ENCODE results near the gene PABPN1. TPM values are rescaled to one million over a fixed set of nuclear protein-coding genes. Genes with fewer than 3 reads are reported as not detected.

PABPN1 gene
- total and polyA plus RNA-seq, 9 of the 15 experiments (the other 6 are each of a cell fraction or from before 2014, with no cell fraction given) = 32.6 to 388 (median 178) TPM

DNA sequence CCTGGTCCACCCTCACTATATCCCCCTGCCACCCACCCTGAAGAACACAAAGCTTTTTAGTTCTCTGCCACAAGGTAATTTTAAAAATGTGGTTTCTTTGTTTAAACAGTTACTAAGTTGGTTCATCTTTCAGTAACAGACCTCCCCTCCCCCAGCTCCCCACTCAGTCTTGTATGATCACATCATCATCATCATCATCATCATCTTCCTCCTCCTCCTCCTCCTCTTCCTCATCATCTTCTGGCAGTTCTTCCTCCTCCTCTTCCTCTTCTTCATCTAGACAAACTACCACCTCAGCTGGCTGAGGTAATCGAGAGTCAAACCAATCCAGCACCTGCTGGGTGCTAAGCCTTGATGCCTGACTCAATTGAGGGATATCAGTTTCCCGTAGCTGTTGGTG lies 45.8 kb upstream of the PABPN1 start:
- no peak overlapping the region for H3K4me2 ChIP-seq (ENCODE audit: insufficient read depth, low read length)
- BruUV-seq (replicated peaks) = no TSS peak
- TF ChIP-seq MTA1 (IDR thresholded peaks at IDR 0.05; ENCODE audit: borderline replicate concordance) (0 out of 2 replicates have a peak, but pooled peaks have one; percentile 32), RBM22 (IDR thresholded peaks at IDR 0.05; ENCODE audit: low read depth, low read length, poor library complexity, severe bottlenecking) (no peak)
- intact Hi-C loops (cut with micrococcal nuclease) (no loop called here), in situ Hi-C loops (cut with MboI) (no loop called here)
- H3K9ac ChIP-seq (ENCODE audit: insufficient read depth in 1 of 2, low read depth in 2 of 2, low read length in 2 of 2) = no peak overlapping the region
- no peaks in the 10 kb centered on the region for H3K9me3 ChIP-seq (replicated peaks; ENCODE audit: control insufficient read depth, insufficient read depth, low read depth, low read length)
- no peaks in the 10 kb centered on the region for H3K9me1 ChIP-seq (ENCODE audit: control insufficient read depth, insufficient read depth, low read length)
- DNase-seq (ENCODE audit: extremely low read depth in 1 of 4, low spot score in 3 of 4) = no peak
- 75% methylated on average over 2 of the region's 2 CpGs for WGBS (ENCODE audit: insufficient coverage, low coverage, missing lambda C conversion rate)
- no peak overlapping the region for H3K4me3 ChIP-seq
- no peak overlapping the region for H3K27ac ChIP-seq (ENCODE audit: extremely low read depth, low read depth, low read length)
- FAIRE-seq = no peak
- H3K36me3 ChIP-seq (ENCODE audit: control insufficient read depth, insufficient read depth, low read length) = peaks cover 13% of the 10 kb centered on the region; the same call in 2 of the 3 replicates
- peaks cover 20 to 26% of the 10 kb centered on the region in 2 experiments; a peak in 4 of 5 replicates for H3K4me1 ChIP-seq (replicated peaks in 1 of 2; ENCODE audit: control insufficient read depth in 2 of 2, insufficient read depth in 2 of 2, low read length in 2 of 2)
- POLR2A ChIA-PET = interaction anchor here (0.6 to 0.7 kb wide), 5 partner anchors 36 to 145 kb away, joined by 3 read pairs; no protein-coding TSS in a partner anchor
- H3K79me2 ChIP-seq (ENCODE audit: control insufficient read depth, insufficient read depth, low read length) = peaks cover 9% of the 10 kb centered on the region; the same call in 2 of the 3 replicates
- H4K20me1 ChIP-seq (replicated peaks; ENCODE audit: control insufficient read depth, insufficient read depth, low read length) = no peaks in the 10 kb centered on the region
- ATAC-seq = no peak
- CTCF ChIA-PET (ENCODE audit: low intra/inter-chr PET ratio) = no interaction called here
- no peaks in the 10 kb centered on the region for H3K27me3 ChIP-seq (ENCODE audit: control insufficient read depth in 2 of 2, insufficient read depth in 2 of 2, low read length in 2 of 2)
- no peak overlapping the region for H2AFZ ChIP-seq (ENCODE audit: low read depth, low read length)

GRCh38 chr14:23277189-23277588 lies 44.1 kb upstream of the PABPN1 start:
- ATAC-seq (no peak), FAIRE-seq (no peak), DNase-seq (ENCODE audit: extremely low read depth in 1 of 4, low spot score in 3 of 4) (no peak)
- ChIA-PET POLR2A (interaction anchor here (0.7 to 2.2 kb wide), 6 partner anchors 9 to 69 kb away, joined by 3 to 12 read pairs (median 4); partner anchors contain the start of genes HOMEZ and PABPN1), CTCF (ENCODE audit: low intra/inter-chr PET ratio) (no interaction called here)
- Histone ChIP-seq H3K9ac (ENCODE audit: insufficient read depth in 1 of 2, low read depth in 2 of 2, low read length in 2 of 2) (no peak overlapping the region; a peak in 1 of 4 replicates), H3K4me1 (replicated peaks in 1 of 2; ENCODE audit: control insufficient read depth in 2 of 2, insufficient read depth in 2 of 2, low read length in 2 of 2) (peaks cover 27 to 33% of the 10 kb centered on the region in 2 experiments; a peak in 4 of 5 replicates), H3K4me2 (ENCODE audit: insufficient read depth, low read length) (no peak overlapping the region), H4K20me1 (replicated peaks; ENCODE audit: control insufficient read depth, insufficient read depth, low read length) (no peaks in the 10 kb centered on the region), H3K27me3 (ENCODE audit: control insufficient read depth in 2 of 2, insufficient read depth in 2 of 2, low read length in 2 of 2) (no peaks in the 10 kb centered on the region), H3K9me1 (ENCODE audit: control insufficient read depth, insufficient read depth, low read length) (no peaks in the 10 kb centered on the region), H3K36me3 (ENCODE audit: control insufficient read depth, insufficient read depth, low read length) (peaks cover 20% of the 10 kb centered on the region), H3K79me2 (ENCODE audit: control insufficient read depth, insufficient read depth, low read length) (peaks cover 21% of the 10 kb centered on the region), H2AFZ (ENCODE audit: low read depth, low read length) (no peak overlapping the region), H3K4me3 (no peak overlapping the region), H3K27ac (ENCODE audit: extremely low read depth, low read depth, low read length) (no peak overlapping the region), H3K9me3 (replicated peaks; ENCODE audit: control insufficient read depth, insufficient read depth, low read depth, low read length) (no peaks in the 10 kb centered on the region)
- WGBS (ENCODE audit: insufficient coverage, low coverage, missing lambda C conversion rate) = 87% methylated on average over 3 of the region's 3 CpGs
- no TSS peak for BruUV-seq (replicated peaks)
- TF ChIP-seq ZNF311 (CRISPR knock-in tag; IDR thresholded peaks at IDR 0.05) (no peak), DEAF1 (CRISPR knock-in tag; IDR thresholded peaks at IDR 0.05) (no peak), MYBL2 (IDR thresholded peaks at IDR 0.05; ENCODE audit: low read depth) (no peak), MYBL2 (CRISPR knock-in tag; IDR thresholded peaks at IDR 0.05; ENCODE audit: borderline replicate concordance) (no peak), KLF13 (tag; IDR thresholded peaks at IDR 0.05; ENCODE audit: borderline replicate concordance, low read depth) (no peak), CTCFL (IDR thresholded peaks at IDR 0.05; ENCODE audit: borderline replicate concordance, insufficient read depth, low read depth, low read length, poor library complexity, severe bottlenecking) (no peak)
- in situ Hi-C loops (cut with MboI) (no loop called here), intact Hi-C loops (cut with micrococcal nuclease) (no loop called here)

All from K562 (cell line).